HEK293 (cell line): Measurements from ENCODE around the gene ECE1.

Source experiments
- CTCF ChIA-PET: fragments of 350-600 bp; formaldehyde crosslinking; extraction: SDS; loops from one replicate; lab custom pipeline; 2021; ENCODE audit warnings: antibody characterized with exemption; lab: Yijun Ruan, JAX
- POLR2A ChIA-PET: fragments of 300-600 bp; formaldehyde crosslinking; extraction: SDS; loops from one replicate; lab custom pipeline; 2020; ENCODE audit warnings: antibody characterized with exemption, inconsistent platforms; lab: Yijun Ruan, JAX
- H3K27ac ChIP-seq: fragments of 200-500 bp; sonication (Bioruptor generic); 2 replicates; pipeline ENCODE4 v1.5.1; 2014; ENCODE audit warnings: low read depth, low read length, control low read depth, inconsistent platforms; ENCODE audit errors: extremely low read depth
- H3K36me3 ChIP-seq, 2 experiments: fragments of 200-500 bp in 1 of 2; sonication (Bioruptor generic) in 1 of 2; 1 replicate in 1 of 2; 2 replicates in 1 of 2; pipeline ENCODE4 v1.5.1; 2014 to 2017; ENCODE audit warnings: inconsistent platforms in 2 of 2, low read length in 2 of 2; ENCODE audit not compliant: control insufficient read depth in 2 of 2, insufficient read depth in 1 of 2
- H3K4me1 ChIP-seq: fragments of 200-500 bp; sonication (Bioruptor generic); 2 replicates; pipeline ENCODE4 v1.5.1; 2014; ENCODE audit warnings: mild to moderate bottlenecking, low read length, inconsistent platforms; ENCODE audit not compliant: control insufficient read depth, insufficient read depth
- H3K4me3 ChIP-seq: 2 replicates; pipeline ENCODE4 v1.5.1; 2011; ENCODE audit warnings: low read depth, mild to moderate bottlenecking, control low read depth, low read length, moderate library complexity
- H3K9me3 ChIP-seq: fragments of 200-500 bp; sonication (Bioruptor generic); 2 replicates; pipeline ENCODE4 v1.5.1; 2014; ENCODE audit warnings: low read depth, low read length, inconsistent platforms; ENCODE audit not compliant: control insufficient read depth, insufficient read depth
- IKZF3 ChIP-seq: fragments of 450-650 bp; IDR thresholded peaks from 2 replicates; pipeline ENCODE4 v1.5.0; 2018; ENCODE audit warnings: missing biosample characterization, mild to moderate bottlenecking, missing genetic modification characterization, moderate library complexity
- KLF9 ChIP-seq: fragments of 450-650 bp; formaldehyde crosslinking; IDR thresholded peaks from 2 replicates; pipeline ENCODE4 v1.5.1; 2016; ENCODE audit warnings: missing biosample characterization, missing genetic modification characterization, low read depth
- MEIS1 ChIP-seq: sonication (generic); formaldehyde crosslinking; IDR thresholded peaks from 2 replicates; pipeline ENCODE4 v1.8.1; 2022; ENCODE audit warnings: missing genetic modification reagents, mild to moderate bottlenecking, borderline replicate concordance
- MYNN ChIP-seq: fragments of 450-650 bp; formaldehyde crosslinking; IDR thresholded peaks from 2 replicates; pipeline ENCODE4 v1.5.1; 2016; ENCODE audit warnings: missing biosample characterization, missing genetic modification characterization, borderline replicate concordance
- PRDM1 ChIP-seq: fragments of 450-650 bp; formaldehyde crosslinking; IDR thresholded peaks from 2 replicates; pipeline ENCODE4; 2016; ENCODE audit warnings: missing biosample characterization, missing genetic modification characterization
- ZEB2 ChIP-seq: fragments of 450-650 bp; formaldehyde crosslinking; IDR thresholded peaks from 2 replicates; pipeline ENCODE4 v1.5.1; 2016; ENCODE audit warnings: missing biosample characterization, missing genetic modification characterization
- ZNF112 ChIP-seq: fragments of 450-650 bp; formaldehyde crosslinking; IDR thresholded peaks from 2 replicates; pipeline ENCODE4 v1.5.0; 2017; ENCODE audit warnings: missing biosample characterization, missing genetic modification characterization
- ZNF133 ChIP-seq: fragments of 450-650 bp; formaldehyde crosslinking; IDR thresholded peaks from 2 replicates; pipeline ENCODE4 v1.5.1; 2016; ENCODE audit warnings: missing biosample characterization, missing genetic modification characterization
- ZNF138 ChIP-seq: fragments of 450-650 bp; formaldehyde crosslinking; IDR thresholded peaks from 2 replicates; pipeline ENCODE4 v1.5.1; 2016; ENCODE audit warnings: missing biosample characterization, missing genetic modification characterization, borderline replicate concordance
- ZNF169 ChIP-seq: fragments of 450-650 bp; formaldehyde crosslinking; IDR thresholded peaks from 2 replicates; pipeline ENCODE4 v1.5.1; 2016; ENCODE audit warnings: missing biosample characterization, missing genetic modification characterization
- ZNF184 ChIP-seq: fragments of 450-650 bp; IDR thresholded peaks from 2 replicates; pipeline ENCODE4 v1.5.1; 2018; ENCODE audit warnings: missing biosample characterization, mild to moderate bottlenecking, missing genetic modification characterization
- ZNF274 ChIP-seq, 2 experiments: fragments of 200-500 bp in 1 of 2; fragments of 450-650 bp in 1 of 2; sonication (Bioruptor generic) in 1 of 2; formaldehyde crosslinking in 1 of 2; IDR thresholded peaks; 2 replicates each; pipeline versions ENCODE4 v1.5.1 to v1.6.1; 2014 to 2016; ENCODE audit warnings: borderline replicate concordance in 1 of 2, inconsistent platforms in 1 of 2, low read length in 1 of 2, missing biosample characterization in 1 of 2, missing genetic modification characterization in 1 of 2
- ZNF473 ChIP-seq: fragments of 450-650 bp; formaldehyde crosslinking; IDR thresholded peaks from 2 replicates; pipeline ENCODE4 v1.5.1; 2017; ENCODE audit warnings: missing biosample characterization, missing genetic modification characterization
- ZNF544 ChIP-seq: fragments of 450-650 bp; formaldehyde crosslinking; IDR thresholded peaks from 2 replicates; pipeline ENCODE4 v1.5.0; 2017; ENCODE audit warnings: missing biosample characterization, missing genetic modification characterization
- ZNF548 ChIP-seq: fragments of 450-650 bp; formaldehyde crosslinking; IDR thresholded peaks from 2 replicates; pipeline ENCODE4 v1.5.1; 2016; ENCODE audit warnings: missing biosample characterization, missing genetic modification characterization
- ZNF585B ChIP-seq: fragments of 450-650 bp; formaldehyde crosslinking; IDR thresholded peaks from 2 replicates; pipeline ENCODE4 v1.5.1; 2016; ENCODE audit warnings: missing biosample characterization, missing genetic modification characterization
- ZNF600 ChIP-seq: fragments of 450-650 bp; formaldehyde crosslinking; IDR thresholded peaks from 2 replicates; pipeline ENCODE4 v1.5.1; 2016; ENCODE audit warnings: missing biosample characterization, missing genetic modification characterization
- ZNF654 ChIP-seq: fragments of 450-650 bp; formaldehyde crosslinking; IDR thresholded peaks from 2 replicates; pipeline ENCODE4 v1.5.1; 2016; ENCODE audit warnings: low read depth, missing biosample characterization, missing genetic modification characterization
- ZNF701 ChIP-seq: fragments of 450-650 bp; formaldehyde crosslinking; IDR thresholded peaks from 2 replicates; pipeline ENCODE4 v1.5.1; 2016; ENCODE audit warnings: missing biosample characterization, missing genetic modification characterization
- ZNF707 ChIP-seq: fragments of 450-650 bp; formaldehyde crosslinking; IDR thresholded peaks from 2 replicates; pipeline ENCODE4 v1.5.1; 2016; ENCODE audit warnings: missing biosample characterization, missing genetic modification characterization
- ZNF776 ChIP-seq: fragments of 450-650 bp; formaldehyde crosslinking; IDR thresholded peaks from 2 replicates; pipeline ENCODE4 v1.5.0; 2017; ENCODE audit warnings: missing biosample characterization, missing genetic modification characterization, borderline replicate concordance
- TF ChIP-seq, protein P1 (sequence below): fragments of 450-650 bp; formaldehyde crosslinking; IDR thresholded peaks from 2 replicates; pipeline ENCODE4 v1.5.1; 2016; ENCODE audit warnings: missing biosample characterization, missing genetic modification characterization
- TF ChIP-seq, protein P2 (sequence below): fragments of 450-650 bp; formaldehyde crosslinking; IDR thresholded peaks from 2 replicates; pipeline ENCODE4 v1.5.1; 2016; ENCODE audit warnings: missing biosample characterization, missing genetic modification characterization, low read depth
- TF ChIP-seq, protein P3 (sequence below): fragments of 450-650 bp; formaldehyde crosslinking; IDR thresholded peaks from 2 replicates; pipeline ENCODE4 v1.5.1; 2016; ENCODE audit warnings: missing biosample characterization, missing genetic modification characterization
- TF ChIP-seq, protein P4 (sequence below): fragments of 450-650 bp; formaldehyde crosslinking; IDR thresholded peaks from 2 replicates; pipeline ENCODE4 v1.5.1; 2016; ENCODE audit warnings: missing biosample characterization, missing genetic modification characterization

Gene ECE1

DNA sequence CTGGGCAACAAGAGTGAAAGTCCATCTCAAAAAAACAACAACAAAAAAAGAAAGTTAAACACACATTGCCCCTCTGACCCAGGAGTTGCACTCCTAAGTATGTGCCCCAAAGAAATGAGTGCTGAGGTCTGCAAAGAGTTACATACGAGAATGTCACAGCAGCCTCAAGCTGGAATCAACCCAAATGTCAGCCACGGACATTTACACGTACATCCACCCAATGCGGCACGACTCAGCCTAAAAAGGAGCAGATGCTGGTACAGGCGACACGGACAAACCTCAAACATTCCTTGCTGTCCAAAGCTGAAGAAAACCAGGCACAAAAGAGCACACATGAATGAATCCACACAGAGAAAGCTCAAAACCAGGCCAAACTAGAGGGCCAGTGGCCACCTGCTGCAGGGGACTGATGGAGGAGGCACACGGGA lies 46.8 kb upstream of the ECE1 start:
- Histone ChIP-seq H3K9me3 (no peaks in the 10 kb centered on the region), H3K4me3 (no peak overlapping the region), H3K27ac (no peak overlapping the region), H3K4me1 (peaks cover 38% of the 10 kb centered on the region), H3K36me3 (no peaks in the 10 kb centered on the region)
- ChIA-PET CTCF (interaction anchor here (0.6 to 7.8 kb wide), 11 partner anchors 14 to 637 kb away, joined by 3 to 79 read pairs (median 3); no protein-coding TSS in a partner anchor), POLR2A (no interaction called here)
- TF ChIP-seq PRDM1 (tag by site-specific recombination) (peak; percentile 56), MYNN (tag by site-specific recombination) (no peak), ZNF600 (tag by site-specific recombination) (peak; percentile 69)

DNA sequence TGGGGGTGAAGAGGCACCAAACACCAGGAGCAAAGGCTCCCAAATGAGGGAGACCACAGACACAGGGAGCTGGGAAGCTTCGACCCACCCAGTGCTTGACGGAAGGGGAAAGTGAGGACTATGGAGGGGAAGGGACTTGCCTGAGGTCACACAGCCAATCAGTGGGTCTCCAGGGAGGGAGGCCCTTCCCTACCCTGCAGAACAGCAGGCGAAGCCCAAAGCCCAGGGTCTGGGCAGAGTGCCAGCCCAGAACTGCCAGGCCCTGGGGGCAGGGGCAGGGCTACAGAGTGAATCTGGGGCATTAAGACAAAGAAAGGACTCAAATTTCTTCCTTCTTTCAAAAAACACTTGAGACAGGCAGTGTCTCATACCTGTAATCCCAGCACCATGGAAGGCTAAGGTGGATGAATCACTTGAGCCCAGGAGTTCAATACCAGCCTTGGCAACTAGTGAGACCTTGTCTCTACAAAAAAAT lies 45.5 kb upstream of the ECE1 start:
- Histone ChIP-seq H3K4me3 (no peak overlapping the region), H3K36me3 (no peaks in the 10 kb centered on the region), H3K27ac (peak overlapping the region; percentile 48; the same call in 1 of the 2 replicates), H3K9me3 (no peaks in the 10 kb centered on the region), H3K4me1 (peaks cover 42% of the 10 kb centered on the region)
- POLR2A ChIA-PET: interaction anchor here (1.6 to 1.8 kb wide), 2 partner anchors 9 to 11 kb away, joined by 3 to 6 read pairs; no protein-coding TSS in a partner anchor
- CTCF ChIA-PET: interaction anchor here (0.6 to 7.8 kb wide), 19 partner anchors 12 to 120 kb away, joined by 3 to 79 read pairs (median 3); no protein-coding TSS in a partner anchor
- TF ChIP-seq ZNF112 (tag by site-specific recombination): no peak
- no peak for TF ChIP-seq ZNF776 (tag by site-specific recombination)
- TF ChIP-seq IKZF3 (tag by site-specific recombination): peak; percentile 73; the same call in 1 of the 2 replicates
- TF ChIP-seq ZNF473: no peak
- TF ChIP-seq ZNF544 (tag by site-specific recombination): no peak
- TF ChIP-seq ZEB2 (tag by site-specific recombination): peak; percentile 76
- no peak for TF ChIP-seq ZNF274 (IDR thresholded peaks at IDR 0.05; ENCODE audit: low read length)
- TF ChIP-seq ZNF274 (tag by site-specific recombination; IDR thresholded peaks at IDR 0.05; ENCODE audit: borderline replicate concordance): no peak
- no peak for TF ChIP-seq ZNF184
- no peak for TF ChIP-seq ZNF654 (tag by site-specific recombination)
- TF ChIP-seq, protein P1, sequence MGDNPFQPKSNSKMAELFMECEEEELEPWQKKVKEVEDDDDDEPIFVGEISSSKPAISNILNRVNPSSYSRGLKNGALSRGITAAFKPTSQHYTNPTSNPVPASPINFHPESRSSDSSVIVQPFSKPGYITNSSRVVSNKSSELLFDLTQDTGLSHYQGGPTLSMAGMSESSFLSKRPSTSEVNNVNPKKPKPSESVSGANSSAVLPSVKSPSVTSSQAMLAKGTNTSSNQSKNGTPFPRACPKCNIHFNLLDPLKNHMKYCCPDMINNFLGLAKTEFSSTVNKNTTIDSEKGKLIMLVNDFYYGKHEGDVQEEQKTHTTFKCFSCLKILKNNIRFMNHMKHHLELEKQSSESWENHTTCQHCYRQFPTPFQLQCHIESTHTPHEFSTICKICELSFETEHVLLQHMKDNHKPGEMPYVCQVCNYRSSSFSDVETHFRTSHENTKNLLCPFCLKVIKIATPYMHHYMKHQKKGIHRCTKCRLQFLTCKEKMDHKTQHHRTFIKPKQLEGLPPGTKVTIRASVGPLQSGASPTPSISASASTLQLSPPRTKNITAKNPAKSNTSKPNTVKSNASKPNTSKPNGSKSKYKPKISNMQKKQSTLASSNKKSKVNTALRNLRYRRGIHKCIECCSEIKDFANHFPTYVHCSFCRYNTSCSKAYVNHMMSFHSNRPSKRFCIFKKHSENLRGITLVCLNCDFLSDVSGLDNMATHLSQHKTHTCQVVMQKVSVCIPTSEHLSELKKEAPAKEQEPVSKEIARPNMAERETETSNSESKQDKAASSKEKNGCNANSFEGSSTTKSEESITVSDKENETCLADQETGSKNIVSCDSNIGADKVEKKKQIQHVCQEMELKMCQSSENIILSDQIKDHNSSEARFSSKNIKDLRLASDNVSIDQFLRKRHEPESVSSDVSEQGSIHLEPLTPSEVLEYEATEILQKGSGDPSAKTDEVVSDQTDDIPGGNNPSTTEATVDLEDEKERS: no peak
- TF ChIP-seq, protein P2, sequence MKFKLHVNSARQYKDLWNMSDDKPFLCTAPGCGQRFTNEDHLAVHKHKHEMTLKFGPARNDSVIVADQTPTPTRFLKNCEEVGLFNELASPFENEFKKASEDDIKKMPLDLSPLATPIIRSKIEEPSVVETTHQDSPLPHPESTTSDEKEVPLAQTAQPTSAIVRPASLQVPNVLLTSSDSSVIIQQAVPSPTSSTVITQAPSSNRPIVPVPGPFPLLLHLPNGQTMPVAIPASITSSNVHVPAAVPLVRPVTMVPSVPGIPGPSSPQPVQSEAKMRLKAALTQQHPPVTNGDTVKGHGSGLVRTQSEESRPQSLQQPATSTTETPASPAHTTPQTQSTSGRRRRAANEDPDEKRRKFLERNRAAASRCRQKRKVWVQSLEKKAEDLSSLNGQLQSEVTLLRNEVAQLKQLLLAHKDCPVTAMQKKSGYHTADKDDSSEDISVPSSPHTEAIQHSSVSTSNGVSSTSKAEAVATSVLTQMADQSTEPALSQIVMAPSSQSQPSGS (tag by site-specific recombination): no peak
- TF ChIP-seq ZNF585B (tag by site-specific recombination): no peak
- TF ChIP-seq, protein P3, sequence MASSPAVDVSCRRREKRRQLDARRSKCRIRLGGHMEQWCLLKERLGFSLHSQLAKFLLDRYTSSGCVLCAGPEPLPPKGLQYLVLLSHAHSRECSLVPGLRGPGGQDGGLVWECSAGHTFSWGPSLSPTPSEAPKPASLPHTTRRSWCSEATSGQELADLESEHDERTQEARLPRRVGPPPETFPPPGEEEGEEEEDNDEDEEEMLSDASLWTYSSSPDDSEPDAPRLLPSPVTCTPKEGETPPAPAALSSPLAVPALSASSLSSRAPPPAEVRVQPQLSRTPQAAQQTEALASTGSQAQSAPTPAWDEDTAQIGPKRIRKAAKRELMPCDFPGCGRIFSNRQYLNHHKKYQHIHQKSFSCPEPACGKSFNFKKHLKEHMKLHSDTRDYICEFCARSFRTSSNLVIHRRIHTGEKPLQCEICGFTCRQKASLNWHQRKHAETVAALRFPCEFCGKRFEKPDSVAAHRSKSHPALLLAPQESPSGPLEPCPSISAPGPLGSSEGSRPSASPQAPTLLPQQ (tag by site-specific recombination): peak; percentile 51; the same call in 1 of the 2 replicates
- TF ChIP-seq, protein P4, sequence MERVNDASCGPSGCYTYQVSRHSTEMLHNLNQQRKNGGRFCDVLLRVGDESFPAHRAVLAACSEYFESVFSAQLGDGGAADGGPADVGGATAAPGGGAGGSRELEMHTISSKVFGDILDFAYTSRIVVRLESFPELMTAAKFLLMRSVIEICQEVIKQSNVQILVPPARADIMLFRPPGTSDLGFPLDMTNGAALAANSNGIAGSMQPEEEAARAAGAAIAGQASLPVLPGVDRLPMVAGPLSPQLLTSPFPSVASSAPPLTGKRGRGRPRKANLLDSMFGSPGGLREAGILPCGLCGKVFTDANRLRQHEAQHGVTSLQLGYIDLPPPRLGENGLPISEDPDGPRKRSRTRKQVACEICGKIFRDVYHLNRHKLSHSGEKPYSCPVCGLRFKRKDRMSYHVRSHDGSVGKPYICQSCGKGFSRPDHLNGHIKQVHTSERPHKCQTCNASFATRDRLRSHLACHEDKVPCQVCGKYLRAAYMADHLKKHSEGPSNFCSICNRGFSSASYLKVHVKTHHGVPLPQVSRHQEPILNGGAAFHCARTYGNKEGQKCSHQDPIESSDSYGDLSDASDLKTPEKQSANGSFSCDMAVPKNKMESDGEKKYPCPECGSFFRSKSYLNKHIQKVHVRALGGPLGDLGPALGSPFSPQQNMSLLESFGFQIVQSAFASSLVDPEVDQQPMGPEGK (tag by site-specific recombination): peak; percentile 68
- no peak for TF ChIP-seq ZNF138 (tag by site-specific recombination)
- no peak for TF ChIP-seq KLF9
- no peak for TF ChIP-seq ZNF548
- no peak for TF ChIP-seq ZNF701 (tag by site-specific recombination)
- no peak for TF ChIP-seq MEIS1 (CRISPR knock-in tag)
- no peak for TF ChIP-seq ZNF169 (tag by site-specific recombination)
- no peak for TF ChIP-seq ZNF133 (tag by site-specific recombination)
- TF ChIP-seq ZNF707 (tag by site-specific recombination): no peak
